Measurements from ENCODE around the gene NIT1.

NIT1 gene

GRCh38 chr1:161158316-161159010, 40.6 kb downstream of the NIT1 start:
- in situ Hi-C loops (cut with HindIII; ENCODE audit: low sequenced_read_pairs), result no loop called here
- TF ChIP-seq CTCF (IDR thresholded peaks at IDR 0.05; ENCODE audit: low read depth, low read length, missing control alignments), result no peak
- DNase-seq (ENCODE audit: low read depth), result no peak
- peak overlapping the region; percentile 95 for H3K4me3 ChIP-seq (ENCODE audit: low read depth, low read length)

DNA sequence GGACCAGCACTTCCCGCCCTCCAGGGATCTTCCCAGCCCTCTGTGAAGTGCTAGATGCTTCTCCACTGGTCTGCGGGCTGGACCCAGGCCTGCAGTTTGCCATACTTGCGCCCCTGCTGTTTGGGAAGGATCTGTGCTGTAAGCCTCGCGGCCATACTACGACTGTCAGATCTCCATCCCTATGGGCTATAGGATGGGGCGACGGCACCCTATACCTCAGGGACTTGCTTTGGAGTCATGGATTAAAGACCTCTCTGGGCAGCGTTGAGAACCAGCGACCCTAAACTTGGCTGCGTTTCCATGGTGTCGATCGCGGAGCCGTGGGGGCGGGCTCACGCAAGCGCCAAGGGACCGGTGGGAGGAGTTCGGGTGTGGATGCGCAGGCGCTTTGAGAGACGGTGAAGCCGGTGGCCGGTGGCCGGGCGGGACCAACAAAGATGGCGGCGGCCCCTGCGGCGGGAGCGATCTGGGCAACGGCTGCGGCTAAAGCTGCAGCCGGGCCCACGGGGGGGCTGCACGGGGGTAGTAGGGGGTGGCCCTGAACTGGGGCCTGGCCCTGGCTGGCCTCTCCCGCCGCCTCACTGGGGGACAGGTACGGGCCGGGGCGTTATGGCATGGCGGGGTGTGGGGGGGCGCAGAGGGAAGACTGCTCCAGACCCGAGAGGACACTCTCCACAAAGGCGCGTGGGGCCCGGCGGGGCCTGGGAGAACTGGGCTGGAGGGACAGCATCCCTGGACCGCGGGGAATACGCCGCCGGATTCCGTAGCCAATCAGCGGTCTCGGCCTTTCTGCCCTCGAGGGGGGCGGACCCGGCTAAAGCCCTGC, 41.4 kb downstream of the NIT1 start, which contains the start of gene USP21:
TSS of gene USP21 (plus strand) at position 414 of the 826 bp plus-strand sequence. CDS start 1,141 bp downstream, outside the sequence.
- TF ChIP-seq CTCF (IDR thresholded peaks at IDR 0.05; ENCODE audit: low read depth, low read length, missing control alignments), result peak; percentile 34
- in situ Hi-C loops (cut with HindIII; ENCODE audit: low sequenced_read_pairs), result no loop called here
- peak within 1 kb of the TSS; percentile 95 for H3K4me3 ChIP-seq (ENCODE audit: low read depth, low read length)
- DNase-seq (ENCODE audit: low read depth), result peak; percentile 80

DNA sequence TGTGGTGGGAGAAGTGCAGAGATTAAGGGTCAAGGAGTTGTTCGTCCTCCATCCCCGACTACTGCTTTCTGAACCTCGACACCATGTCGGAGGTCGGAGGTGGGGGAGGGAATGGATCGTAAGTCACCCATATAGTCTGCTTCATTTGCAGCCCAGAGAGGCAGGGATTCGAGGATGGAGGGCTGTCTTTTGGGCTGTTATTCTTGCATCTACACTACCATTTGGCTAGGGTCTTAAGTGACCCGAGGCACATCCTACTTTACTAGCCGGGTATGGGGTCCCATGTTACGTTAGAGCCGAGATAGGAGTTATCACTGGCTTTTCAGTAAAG, 42.0 kb downstream of the NIT1 start:
- in situ Hi-C loops (cut with HindIII; ENCODE audit: low sequenced_read_pairs), result no loop called here
- peak overlapping the region; percentile 95 for H3K4me3 ChIP-seq (ENCODE audit: low read depth, low read length)
- no peak for TF ChIP-seq CTCF (IDR thresholded peaks at IDR 0.05; ENCODE audit: low read depth, low read length, missing control alignments)
- no peak for DNase-seq (ENCODE audit: low read depth)

- no peak overlapping the region for H3K4me3 ChIP-seq (ENCODE audit: low read depth, low read length)
- DNase-seq (ENCODE audit: low read depth), result no peak
- no peak for TF ChIP-seq CTCF (IDR thresholded peaks at IDR 0.05; ENCODE audit: low read depth, low read length, missing control alignments)
- in situ Hi-C loops (cut with HindIII; ENCODE audit: low sequenced_read_pairs), result no loop called here
Measured at GRCh38 chr1:161160671-161161145, 42.8 kb downstream of the NIT1 start.

DNA sequence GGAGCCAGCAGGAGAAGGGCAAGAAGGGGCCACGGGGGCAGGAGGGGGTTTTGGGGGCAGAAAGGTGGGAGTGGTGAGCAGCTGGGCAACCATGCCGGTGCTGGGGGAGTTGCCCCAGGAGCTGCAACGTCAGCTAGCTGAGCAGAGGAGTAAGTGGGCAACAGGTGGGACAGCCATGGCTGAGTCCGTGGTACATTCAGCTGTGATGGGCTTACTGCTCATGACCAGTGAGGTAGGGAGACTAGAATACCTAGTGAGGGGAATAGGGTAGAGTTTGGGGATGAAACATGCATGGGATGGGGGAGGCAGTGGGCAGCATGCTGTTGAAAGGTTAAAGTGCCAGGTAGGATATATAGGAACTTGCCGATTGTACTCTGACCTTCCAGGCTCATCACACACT, 43.7 kb downstream of the NIT1 start:
- TF ChIP-seq CTCF (IDR thresholded peaks at IDR 0.05; ENCODE audit: low read depth, low read length, missing control alignments), result no peak
- no peak for DNase-seq (ENCODE audit: low read depth)
- in situ Hi-C loops (cut with HindIII; ENCODE audit: low sequenced_read_pairs), result no loop called here
- no peak overlapping the region for H3K4me3 ChIP-seq (ENCODE audit: low read depth, low read length)

DNA sequence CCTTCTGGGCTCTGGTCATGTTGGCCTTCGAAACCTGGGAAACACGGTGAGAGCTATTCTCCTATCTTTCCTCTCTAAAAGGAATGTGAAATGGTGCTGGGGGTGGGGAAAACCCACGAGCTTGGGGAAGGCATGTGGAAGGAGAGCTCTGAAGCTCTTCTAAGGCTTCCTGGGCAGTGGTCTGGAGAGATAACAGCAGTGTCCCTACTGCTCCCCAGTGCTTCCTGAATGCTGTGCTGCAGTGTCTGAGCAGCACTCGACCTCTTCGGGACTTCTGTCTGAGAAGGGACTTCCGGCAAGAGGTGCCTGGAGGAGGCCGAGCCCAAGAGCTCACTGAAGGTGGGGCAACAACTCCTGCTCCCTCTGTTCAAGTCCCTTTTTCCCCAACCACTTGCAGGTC, 44.1 kb downstream of the NIT1 start:
- H3K4me3 ChIP-seq (ENCODE audit: low read depth, low read length), result no peak overlapping the region
- no peak for TF ChIP-seq CTCF (IDR thresholded peaks at IDR 0.05; ENCODE audit: low read depth, low read length, missing control alignments)
- DNase-seq (ENCODE audit: low read depth), result no peak
- in situ Hi-C loops (cut with HindIII; ENCODE audit: low sequenced_read_pairs), result no loop called here

Measured in astrocyte of the cerebellum (primary cell).